ENCODE results near the gene ERMP1. TPM values are rescaled to one million over a fixed set of nuclear protein-coding genes. Genes with fewer than 3 reads are reported as not detected.

Gene ERMP1
- polyA plus RNA-seq, 2 donors, result 9.9 to 12.5 TPM

DNA sequence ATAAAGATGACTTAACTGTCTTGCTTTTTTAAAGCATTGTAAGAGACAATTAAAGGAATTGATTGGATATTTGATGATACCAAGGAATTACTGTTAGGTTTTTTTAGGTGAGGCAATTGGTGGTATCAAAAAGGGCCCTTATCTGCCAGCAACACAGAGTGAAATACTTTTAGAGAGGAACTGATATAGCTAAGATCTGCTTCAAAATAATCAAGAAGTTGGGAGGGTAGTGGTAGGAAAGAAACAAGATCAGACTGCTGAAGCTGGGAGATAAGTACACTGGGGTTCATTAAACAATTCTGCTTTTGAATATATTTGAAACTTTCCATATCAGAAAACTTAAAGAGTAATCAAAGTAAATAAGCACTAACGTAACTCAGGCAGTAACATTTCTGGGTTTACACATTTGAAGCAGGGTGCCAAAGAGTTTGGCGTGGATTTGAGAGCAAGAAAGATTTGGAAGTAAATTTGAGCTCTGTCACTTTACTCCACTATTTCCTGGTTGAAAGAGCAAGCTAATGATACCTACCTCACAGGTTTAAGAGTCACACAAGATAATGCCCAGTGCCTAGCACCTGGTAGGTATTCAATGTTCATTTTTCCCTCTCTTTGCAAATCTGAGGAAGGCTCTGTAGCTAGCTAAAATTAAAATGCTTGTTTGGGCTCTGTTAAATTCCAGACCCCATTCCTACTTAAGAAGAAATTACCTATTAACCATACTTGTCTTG, 6.9 kb downstream of the ERMP1 start:
- Histone ChIP-seq H3K27ac (ENCODE audit: low read depth in 2 of 2, low read length in 1 of 2) (no peak overlapping the region), H3K36me3 (ENCODE audit: control insufficient read depth in 2 of 2, insufficient read depth in 2 of 2, low read length in 1 of 2) (peaks cover 3 to 4% of the 10 kb centered on the region in 2 donors), H3K4me1 (ENCODE audit: control insufficient read depth in 2 of 2, insufficient read depth in 2 of 2, low read length in 1 of 2) (no peaks in the 10 kb centered on the region), H3K9me3 (ENCODE audit: control insufficient read depth in 2 of 2, insufficient read depth in 1 of 2, low read depth in 1 of 2, low read length in 1 of 2) (no peaks in the 10 kb centered on the region), H3K4me3 (ENCODE audit: low read depth in 1 of 2, low read length in 2 of 2) (no peak overlapping the region), H3K27me3 (ENCODE audit: control insufficient read depth in 1 of 2, insufficient read depth in 2 of 2, low read length in 2 of 2) (no peaks in the 10 kb centered on the region)
- 81 to 90% methylated on average over 2 of the region's 2 CpGs for WGBS, 2 donors

DNA sequence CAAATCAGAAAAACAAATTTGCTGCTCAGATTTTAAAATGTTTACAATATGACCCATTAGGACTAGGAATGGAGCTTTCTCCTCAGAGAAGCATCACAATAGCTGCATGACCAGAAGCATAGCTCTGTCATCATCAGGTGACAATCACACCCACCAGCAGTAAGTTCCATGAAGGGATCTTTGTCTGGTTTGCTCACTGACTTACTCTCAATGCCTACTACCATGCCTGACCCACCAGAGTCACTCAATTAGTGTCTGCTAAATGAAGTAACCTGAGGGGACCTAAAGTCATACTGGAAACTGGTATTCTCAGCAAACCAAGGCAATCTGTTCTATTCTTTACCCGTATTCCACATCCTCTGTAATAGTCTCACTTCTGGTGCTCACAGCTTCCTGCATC, 7.7 kb downstream of the ERMP1 start:
- Histone ChIP-seq H3K9me3 (ENCODE audit: control insufficient read depth in 2 of 2, insufficient read depth in 1 of 2, low read depth in 1 of 2, low read length in 1 of 2) (no peaks in the 10 kb centered on the region), H3K4me1 (ENCODE audit: control insufficient read depth in 2 of 2, insufficient read depth in 2 of 2, low read length in 1 of 2) (no peaks in the 10 kb centered on the region), H3K27ac (ENCODE audit: low read depth in 2 of 2, low read length in 1 of 2) (no peak overlapping the region), H3K27me3 (ENCODE audit: control insufficient read depth in 1 of 2, insufficient read depth in 2 of 2, low read length in 2 of 2) (no peaks in the 10 kb centered on the region), H3K36me3 (ENCODE audit: control insufficient read depth in 2 of 2, insufficient read depth in 2 of 2, low read length in 1 of 2) (peaks cover 3 to 4% of the 10 kb centered on the region in 2 donors), H3K4me3 (ENCODE audit: low read depth in 1 of 2, low read length in 2 of 2) (no peak overlapping the region)
- WGBS, 2 donors, result 80 to 84% methylated on average over 1 of the region's 1 CpG

DNA sequence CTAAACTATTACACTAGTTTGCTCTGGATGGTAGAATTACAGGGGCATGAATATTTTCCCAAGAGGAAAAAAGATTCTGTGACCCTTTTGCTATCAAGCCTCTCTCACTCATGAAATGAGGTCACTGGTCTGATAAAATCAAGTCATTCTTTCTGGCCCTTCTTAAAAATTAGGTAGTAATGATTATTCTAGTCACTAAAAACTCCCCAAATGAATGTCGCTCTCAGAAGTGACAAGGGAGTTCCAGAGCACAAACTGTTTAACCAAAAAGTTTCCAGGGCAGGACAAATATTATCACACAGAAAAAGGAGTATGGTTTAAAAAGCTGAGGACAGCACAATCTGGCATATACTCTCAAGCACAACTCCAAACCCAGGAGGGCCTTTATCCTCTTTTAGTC, 12.5 kb downstream of the ERMP1 start:
- Histone ChIP-seq H3K4me1 (ENCODE audit: control insufficient read depth in 2 of 2, insufficient read depth in 2 of 2, low read length in 1 of 2) (no peaks in the 10 kb centered on the region), H3K27me3 (ENCODE audit: control insufficient read depth in 1 of 2, insufficient read depth in 2 of 2, low read length in 2 of 2) (no peaks in the 10 kb centered on the region), H3K9me3 (ENCODE audit: control insufficient read depth in 2 of 2, insufficient read depth in 1 of 2, low read depth in 1 of 2, low read length in 1 of 2) (no peaks in the 10 kb centered on the region), H3K36me3 (ENCODE audit: control insufficient read depth in 2 of 2, insufficient read depth in 2 of 2, low read length in 1 of 2) (peaks cover 0 to 4% of the 10 kb centered on the region in 2 donors), H3K27ac (ENCODE audit: low read depth in 2 of 2, low read length in 1 of 2) (no peak overlapping the region), H3K4me3 (ENCODE audit: low read depth in 1 of 2, low read length in 2 of 2) (no peak overlapping the region)
- WGBS, 2 donors, result 90 to 92% methylated on average over 1 of the region's 1 CpG

DNA sequence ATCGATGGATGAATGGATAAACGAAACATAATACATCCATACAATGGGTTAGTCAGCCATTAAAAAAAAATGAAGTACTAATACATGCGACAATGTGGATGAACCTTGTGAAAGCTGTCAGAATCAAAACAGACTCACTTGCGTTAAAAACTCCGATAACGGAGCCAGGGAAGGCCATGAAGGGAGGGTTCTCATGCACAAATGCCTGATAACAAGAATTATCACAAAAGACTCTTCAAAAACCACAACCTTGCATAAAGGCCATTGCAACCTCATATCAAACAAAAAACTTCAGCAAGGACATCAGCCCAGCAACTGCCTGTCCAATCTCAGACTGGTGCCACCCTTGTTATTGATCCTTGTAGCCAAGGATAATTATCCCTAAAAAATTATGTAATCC, 13.7 kb downstream of the ERMP1 start:
- H3K4me3 ChIP-seq (ENCODE audit: low read depth in 1 of 2, low read length in 2 of 2), result no peak overlapping the region
- peaks cover 0 to 2% of the 10 kb centered on the region in 2 donors for H3K36me3 ChIP-seq (ENCODE audit: control insufficient read depth in 2 of 2, insufficient read depth in 2 of 2, low read length in 1 of 2)
- 94% methylated on average over 6 of the region's 6 CpGs for WGBS, 2 donors

DNA sequence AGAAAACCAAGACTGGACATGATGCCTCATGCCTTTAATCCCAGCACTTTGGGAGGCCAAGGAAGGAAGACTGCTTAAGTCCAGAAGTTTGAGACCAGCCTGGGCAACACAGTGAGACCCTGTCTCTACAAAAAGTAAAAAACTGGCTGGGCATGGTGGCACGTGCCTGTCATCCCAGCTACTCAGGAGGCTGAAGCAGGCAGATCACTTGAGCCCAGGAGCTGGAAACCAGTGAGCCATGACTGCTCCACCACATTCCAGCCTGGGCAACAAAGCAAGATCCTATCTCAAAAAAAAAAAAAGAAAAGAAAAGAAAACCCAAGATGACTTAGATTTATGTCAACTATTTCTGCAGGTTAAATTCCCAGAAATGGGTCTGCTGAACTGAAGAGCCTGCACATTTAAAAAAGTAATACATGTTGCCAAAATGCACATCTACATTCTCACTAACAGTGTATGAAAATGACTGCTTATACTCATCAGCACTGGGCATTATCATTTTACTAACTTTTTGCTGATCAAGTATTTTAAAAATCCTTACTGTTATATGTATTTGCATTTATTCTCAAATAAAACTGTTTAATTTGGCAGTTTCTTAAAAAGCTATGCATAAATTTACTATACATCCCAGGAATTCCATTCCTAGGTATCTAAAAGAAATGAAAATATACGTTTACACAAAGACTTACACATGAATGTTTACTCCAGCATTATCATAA, 14.3 kb downstream of the ERMP1 start:
- 84 to 85% methylated on average over 2 of the region's 2 CpGs for WGBS, 2 donors
- no peaks in the 10 kb centered on the region for H3K4me1 ChIP-seq (ENCODE audit: control insufficient read depth in 2 of 2, insufficient read depth in 2 of 2, low read length in 1 of 2)
- H3K4me3 ChIP-seq (ENCODE audit: low read depth in 1 of 2, low read length in 2 of 2), result no peak overlapping the region
- H3K9me3 ChIP-seq (ENCODE audit: control insufficient read depth in 2 of 2, insufficient read depth in 1 of 2, low read depth in 1 of 2, low read length in 1 of 2), result no peaks in the 10 kb centered on the region
- H3K36me3 ChIP-seq (ENCODE audit: control insufficient read depth in 2 of 2, insufficient read depth in 2 of 2, low read length in 1 of 2), result no peaks in the 10 kb centered on the region
- H3K27ac ChIP-seq (ENCODE audit: low read depth in 2 of 2, low read length in 1 of 2), result no peak overlapping the region
- no peaks in the 10 kb centered on the region for H3K27me3 ChIP-seq (ENCODE audit: control insufficient read depth in 1 of 2, insufficient read depth in 2 of 2, low read length in 2 of 2)

More for the DNA sequence above, 13.7 kb downstream of the ERMP1 start:
- H3K9me3 ChIP-seq (ENCODE audit: control insufficient read depth in 2 of 2, insufficient read depth in 1 of 2, low read depth in 1 of 2, low read length in 1 of 2), result no peaks in the 10 kb centered on the region
- H3K4me1 ChIP-seq (ENCODE audit: control insufficient read depth in 2 of 2, insufficient read depth in 2 of 2, low read length in 1 of 2), result no peaks in the 10 kb centered on the region
- no peak overlapping the region for H3K27ac ChIP-seq (ENCODE audit: low read depth in 2 of 2, low read length in 1 of 2)
- H3K27me3 ChIP-seq (ENCODE audit: control insufficient read depth in 1 of 2, insufficient read depth in 2 of 2, low read length in 2 of 2), result no peaks in the 10 kb centered on the region

DNA sequence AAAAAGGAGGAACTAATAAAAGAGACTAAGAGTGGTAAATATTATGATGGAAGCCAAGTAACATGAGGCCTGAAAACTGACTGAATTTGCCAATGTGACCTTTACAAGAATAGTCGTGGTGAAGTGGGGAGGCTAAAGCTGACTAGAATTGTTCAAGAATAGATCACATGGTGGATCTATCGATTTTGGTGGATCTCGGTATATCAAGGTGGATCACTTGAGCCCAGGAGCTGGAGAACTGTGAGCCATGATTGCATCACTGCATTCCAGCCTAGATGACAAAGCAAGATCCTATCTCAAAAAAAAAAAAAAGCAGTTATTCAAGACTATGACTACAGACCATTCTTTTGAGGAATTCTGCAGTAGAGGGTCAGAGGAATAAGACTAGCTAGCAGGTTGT, 15.1 kb downstream of the ERMP1 start:
- no peaks in the 10 kb centered on the region for H3K27me3 ChIP-seq (ENCODE audit: control insufficient read depth in 1 of 2, insufficient read depth in 2 of 2, low read length in 2 of 2)
- no peak overlapping the region for H3K4me3 ChIP-seq (ENCODE audit: low read depth in 1 of 2, low read length in 2 of 2)
- 92 to 97% methylated on average over 3 of the region's 3 CpGs for WGBS, 2 donors
- H3K36me3 ChIP-seq (ENCODE audit: control insufficient read depth in 2 of 2, insufficient read depth in 2 of 2, low read length in 1 of 2), result no peaks in the 10 kb centered on the region
- H3K4me1 ChIP-seq (ENCODE audit: control insufficient read depth in 2 of 2, insufficient read depth in 2 of 2, low read length in 1 of 2), result no peaks in the 10 kb centered on the region
- H3K27ac ChIP-seq (ENCODE audit: low read depth in 2 of 2, low read length in 1 of 2), result no peak overlapping the region
- no peaks in the 10 kb centered on the region for H3K9me3 ChIP-seq (ENCODE audit: control insufficient read depth in 2 of 2, insufficient read depth in 1 of 2, low read depth in 1 of 2, low read length in 1 of 2)

DNA sequence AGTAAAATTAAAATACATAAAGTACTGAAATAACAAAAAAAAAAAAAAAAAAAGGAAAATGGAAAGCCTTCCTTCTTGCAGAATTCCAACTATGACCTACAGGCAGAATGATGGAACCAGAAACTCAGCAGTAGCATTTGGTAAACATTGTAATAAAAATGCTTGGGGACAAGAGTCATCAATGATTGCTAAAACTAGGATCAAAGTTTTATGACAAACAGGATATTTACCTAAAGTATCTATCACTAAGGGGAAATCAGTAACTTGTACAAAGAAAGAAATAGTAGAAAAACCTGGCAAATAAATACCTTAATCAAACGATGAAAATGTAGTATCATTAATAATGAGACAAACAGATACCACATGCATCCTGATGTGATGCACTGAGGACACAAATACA, 17.5 kb downstream of the ERMP1 start:
- no peak overlapping the region for H3K27ac ChIP-seq (ENCODE audit: low read depth in 2 of 2, low read length in 1 of 2)
- no peaks in the 10 kb centered on the region for H3K4me1 ChIP-seq (ENCODE audit: control insufficient read depth in 2 of 2, insufficient read depth in 2 of 2, low read length in 1 of 2)
- no peak overlapping the region for H3K4me3 ChIP-seq (ENCODE audit: low read depth in 1 of 2, low read length in 2 of 2)
- peaks cover 0 to 3% of the 10 kb centered on the region in 2 donors for H3K36me3 ChIP-seq (ENCODE audit: control insufficient read depth in 2 of 2, insufficient read depth in 2 of 2, low read length in 1 of 2)
- no peaks in the 10 kb centered on the region for H3K27me3 ChIP-seq (ENCODE audit: control insufficient read depth in 1 of 2, insufficient read depth in 2 of 2, low read length in 2 of 2)
- 80 to 90% methylated on average over 1 of the region's 1 CpG for WGBS, 2 donors
- H3K9me3 ChIP-seq (ENCODE audit: control insufficient read depth in 2 of 2, insufficient read depth in 1 of 2, low read depth in 1 of 2, low read length in 1 of 2), result no peaks in the 10 kb centered on the region

DNA sequence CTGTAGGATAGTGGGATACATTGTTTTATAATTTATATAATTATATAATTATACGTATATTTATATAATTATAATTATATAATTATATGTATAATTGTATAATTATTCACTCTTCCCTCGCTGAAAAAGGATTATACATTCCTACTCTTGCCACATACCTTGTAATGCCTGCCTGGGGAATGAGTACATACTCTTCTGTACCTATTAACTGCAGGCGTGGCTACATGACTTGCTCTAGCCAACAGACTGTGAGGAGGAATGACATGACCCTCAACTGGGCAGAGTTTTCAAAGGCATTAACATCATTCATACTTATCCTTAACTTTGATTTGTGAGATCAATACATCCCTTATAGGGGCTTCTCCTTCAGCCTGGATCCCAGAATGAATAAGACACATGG, 19.1 kb downstream of the ERMP1 start:
- Histone ChIP-seq H3K4me3 (ENCODE audit: low read depth in 1 of 2, low read length in 2 of 2) (no peak overlapping the region), H3K9me3 (ENCODE audit: control insufficient read depth in 2 of 2, insufficient read depth in 1 of 2, low read depth in 1 of 2, low read length in 1 of 2) (no peaks in the 10 kb centered on the region), H3K27ac (ENCODE audit: low read depth in 2 of 2, low read length in 1 of 2) (no peak overlapping the region), H3K27me3 (ENCODE audit: control insufficient read depth in 1 of 2, insufficient read depth in 2 of 2, low read length in 2 of 2) (no peaks in the 10 kb centered on the region), H3K4me1 (ENCODE audit: control insufficient read depth in 2 of 2, insufficient read depth in 2 of 2, low read length in 1 of 2) (no peaks in the 10 kb centered on the region), H3K36me3 (ENCODE audit: control insufficient read depth in 2 of 2, insufficient read depth in 2 of 2, low read length in 1 of 2) (peaks cover 3 to 5% of the 10 kb centered on the region in 2 donors)
- 88 to 89% methylated on average over 3 of the region's 3 CpGs for WGBS, 2 donors

DNA sequence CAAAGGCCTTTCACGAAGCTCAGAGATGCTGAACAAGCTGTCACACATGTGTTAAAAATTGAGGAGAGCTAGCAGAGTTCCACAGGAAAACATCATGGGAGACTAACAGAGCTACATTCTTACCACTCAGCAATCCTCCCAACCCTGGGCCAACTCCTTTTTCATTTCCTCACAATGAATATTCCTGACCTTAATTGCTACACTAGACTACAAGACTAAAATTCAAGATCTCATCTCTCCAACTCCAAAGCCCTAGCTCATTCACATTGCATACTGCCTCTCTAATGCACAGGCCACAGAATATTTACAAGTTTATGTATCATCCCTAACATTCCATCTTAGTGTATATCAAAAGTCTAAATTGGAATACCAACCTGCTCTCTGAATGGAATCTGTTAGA, 21.2 kb downstream of the ERMP1 start:
- H3K36me3 ChIP-seq (ENCODE audit: control insufficient read depth in 2 of 2, insufficient read depth in 2 of 2, low read length in 1 of 2), result peaks cover 3 to 8% of the 10 kb centered on the region in 2 donors
- WGBS, 2 donors, result 90 to 95% methylated on average over 1 of the region's 1 CpG
- H3K27ac ChIP-seq (ENCODE audit: low read depth in 2 of 2, low read length in 1 of 2), result no peak overlapping the region
- H3K27me3 ChIP-seq (ENCODE audit: control insufficient read depth in 1 of 2, insufficient read depth in 2 of 2, low read length in 2 of 2), result no peaks in the 10 kb centered on the region
- H3K4me3 ChIP-seq (ENCODE audit: low read depth in 1 of 2, low read length in 2 of 2), result no peak overlapping the region
- no peaks in the 10 kb centered on the region for H3K4me1 ChIP-seq (ENCODE audit: control insufficient read depth in 2 of 2, insufficient read depth in 2 of 2, low read length in 1 of 2)
- H3K9me3 ChIP-seq (ENCODE audit: control insufficient read depth in 2 of 2, insufficient read depth in 1 of 2, low read depth in 1 of 2, low read length in 1 of 2), result no peaks in the 10 kb centered on the region

DNA sequence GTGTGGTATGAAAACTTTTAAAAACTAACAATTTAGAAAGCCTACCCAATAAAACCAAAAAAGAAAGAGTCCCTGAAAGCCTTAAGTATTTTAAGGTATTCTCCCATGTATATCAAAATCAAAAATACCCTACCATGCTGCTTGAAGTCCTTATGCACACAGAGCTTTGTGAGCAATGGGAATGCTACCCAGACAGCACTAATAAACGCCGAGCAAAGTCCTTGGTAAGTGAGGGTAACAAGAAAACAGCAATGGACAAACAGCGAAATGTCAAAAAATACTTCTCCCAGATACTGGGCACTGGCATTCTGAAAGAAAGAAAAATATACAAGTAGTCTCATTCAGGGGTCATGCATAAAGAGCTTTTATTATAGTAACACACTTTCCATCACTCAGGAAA, 27.4 kb downstream of the ERMP1 start:
- 88 to 92% methylated on average over 3 of the region's 3 CpGs for WGBS, 2 donors
- H3K9me3 ChIP-seq (ENCODE audit: control insufficient read depth in 2 of 2, insufficient read depth in 1 of 2, low read depth in 1 of 2, low read length in 1 of 2), result no peaks in the 10 kb centered on the region
- peaks cover 3 to 5% of the 10 kb centered on the region in 2 donors for H3K36me3 ChIP-seq (ENCODE audit: control insufficient read depth in 2 of 2, insufficient read depth in 2 of 2, low read length in 1 of 2)

More for the DNA sequence above, 27.4 kb downstream of the ERMP1 start:
- no peaks in the 10 kb centered on the region for H3K27me3 ChIP-seq (ENCODE audit: control insufficient read depth in 1 of 2, insufficient read depth in 2 of 2, low read length in 2 of 2)
- no peak overlapping the region for H3K4me3 ChIP-seq (ENCODE audit: low read depth in 1 of 2, low read length in 2 of 2)
- H3K27ac ChIP-seq (ENCODE audit: low read depth in 2 of 2, low read length in 1 of 2), result no peak overlapping the region
- no peaks in the 10 kb centered on the region for H3K4me1 ChIP-seq (ENCODE audit: control insufficient read depth in 2 of 2, insufficient read depth in 2 of 2, low read length in 1 of 2)
